HepG2 (cell line): ENCODE measurements around the gene SUCLG2. TPM values are rescaled to one million over a fixed set of nuclear protein-coding genes. Genes with fewer than 3 reads are reported as not detected.

ENCODE experiments used
- ATAC-seq: fragments of 200-7000 bp; cut with Tn5 transposase; 3 replicates; pipeline ENCODE4 v1.9.1; 2020; ENCODE audit warnings: mild to moderate bottlenecking, moderate library complexity
- BruUV-seq: library from RNA; stranded (reverse); fragments of 400-500 nt; replicated peaks from 2 replicates; lab custom pipeline; 2021; lab: Mats Ljungman, UMichigan
- CTCF ChIA-PET: fragments of 300-600 bp; formaldehyde crosslinking; extraction: SDS; loops from one replicate; lab custom pipeline; 2021; ENCODE audit warnings: low total read pairs, inconsistent platforms, low intra/inter-chr PET ratio; lab: Yijun Ruan, JAX
- POLR2A ChIA-PET: fragments of 350-600 bp; sonication (Branson Sonifier 250); formaldehyde crosslinking; loops from one replicate; lab custom pipeline; 2020; ENCODE audit warnings: antibody characterized with exemption, inconsistent platforms; lab: Yijun Ruan, JAX
- DNase-seq: peaks from one replicate; pipeline ENCODE4 v3.0.0-alpha.2; 2015; ENCODE audit warnings: low spot score
- FAIRE-seq: peaks from 3 replicates; lab custom pipeline; 2011; peaks lifted over from hg19 to GRCh38; lab: Jason Lieb, UNC
- H2AFZ ChIP-seq: one replicate; pipeline ENCODE4 v1.6.1; 2011; ENCODE audit warnings: low read length, inconsistent platforms
- H3K27ac ChIP-seq: fragments of 300-600 bp; 3 replicates; pipeline ENCODE4 v1.8.0; 2011; ENCODE audit warnings: mixed run types, mild to moderate bottlenecking, mixed read lengths, low read length, inconsistent platforms; ENCODE audit not compliant: insufficient read depth; ENCODE audit errors: extremely low read length
- H3K27me3 ChIP-seq, 2 experiments: fragments of 200-600 bp in 1 of 2; 2 replicates in 1 of 2; 3 replicates in 1 of 2; pipeline versions ENCODE4 v1.6.0 to v1.8.0; 2011; ENCODE audit warnings: low read length in 2 of 2, mild to moderate bottlenecking in 2 of 2, moderate library complexity in 2 of 2, inconsistent platforms in 1 of 2; ENCODE audit not compliant: insufficient read depth in 2 of 2, control insufficient read depth in 1 of 2
- H3K36me3 ChIP-seq, 2 experiments: fragments of 200-600 bp in 1 of 2; replicated peaks in 1 of 2; 2 replicates in 1 of 2; 3 replicates in 1 of 2; pipeline versions ENCODE4 v1.5.1 to v1.8.0; 2011; ENCODE audit warnings: low read length in 2 of 2, inconsistent platforms in 1 of 2; ENCODE audit not compliant: insufficient read depth in 2 of 2, control insufficient read depth in 1 of 2
- H3K4me1 ChIP-seq: 2 replicates; pipeline ENCODE4 v1.5.1; 2012; ENCODE audit warnings: low read length, inconsistent platforms; ENCODE audit not compliant: insufficient read depth
- H3K4me2 ChIP-seq: 2 replicates; pipeline ENCODE4 v1.6.0; 2011; ENCODE audit warnings: low read depth, low read length, inconsistent platforms
- H3K4me3 ChIP-seq, 3 experiments: fragments of 200-600 bp in 1 of 3; sonication (generic), shearing (Covaris generic) in 1 of 3; replicated peaks in 1 of 3; 2 replicates each; pipeline ENCODE4 v1.5.1; 2011 to 2016; ENCODE audit warnings: low read length in 3 of 3, inconsistent platforms in 2 of 3, low read depth in 2 of 3, mild to moderate bottlenecking in 2 of 3, control low read depth in 1 of 3, mixed read lengths in 1 of 3; ENCODE audit not compliant: insufficient read depth in 1 of 3
- H3K79me2 ChIP-seq: one replicate; pipeline ENCODE4 v1.6.1; 2011; ENCODE audit warnings: low read length, inconsistent platforms; ENCODE audit not compliant: insufficient read depth
- H3K9ac ChIP-seq: 2 replicates; pipeline ENCODE4 v1.6.0; 2011; ENCODE audit warnings: mild to moderate bottlenecking, low read depth, low read length, inconsistent platforms; ENCODE audit not compliant: insufficient read depth
- H3K9me3 ChIP-seq: 2 replicates; pipeline ENCODE4 v1.5.1; 2012; ENCODE audit warnings: mild to moderate bottlenecking, low read length
- H4K20me1 ChIP-seq: 2 replicates; pipeline ENCODE4 v1.6.0; 2011; ENCODE audit warnings: inconsistent platforms, mild to moderate bottlenecking, low read length, moderate library complexity; ENCODE audit not compliant: insufficient read depth
- ATM ChIP-seq: fragments of 450-650 bp; IDR thresholded peaks from 2 replicates; pipeline ENCODE4 v1.7.1; 2017; ENCODE audit warnings: mild to moderate bottlenecking, borderline replicate concordance
- BCL6 ChIP-seq: IDR thresholded peaks from 2 replicates; pipeline ENCODE4 v1.6.1; 2016; ENCODE audit warnings: missing genetic modification reagents, missing compliant biosample characterization
- CAMTA2 ChIP-seq: sonication (generic); formaldehyde crosslinking; IDR thresholded peaks from 2 replicates; pipeline ENCODE4 v1.4.0; 2020; ENCODE audit warnings: mild to moderate bottlenecking, missing genetic modification reagents, borderline replicate concordance
- GATAD2A ChIP-seq: IDR thresholded peaks from 2 replicates; pipeline ENCODE4 v1.6.1; 2016
- KLF16 ChIP-seq, 2 experiments: sonication (generic) in 1 of 2; formaldehyde crosslinking in 1 of 2; IDR thresholded peaks; 2 replicates each; pipeline versions ENCODE4 v1.6.1 to v1.8.0; 2016 to 2023; ENCODE audit warnings: missing genetic modification reagents in 2 of 2, missing compliant biosample characterization in 1 of 2
- KMT2A ChIP-seq: sonication (generic); formaldehyde crosslinking; IDR thresholded peaks from 2 replicates; pipeline ENCODE4 v1.4.0; 2020; ENCODE audit warnings: missing genetic modification reagents
- MED1 ChIP-seq: sonication (generic); formaldehyde crosslinking; IDR thresholded peaks from 2 replicates; pipeline ENCODE4 v1.4.0; 2020; ENCODE audit warnings: missing genetic modification reagents
- NCOA1 ChIP-seq: sonication (generic); formaldehyde crosslinking; IDR thresholded peaks from 2 replicates; pipeline ENCODE4 v1.9.0; 2021; ENCODE audit warnings: missing genetic modification reagents
- NFKBIZ ChIP-seq: IDR thresholded peaks from 2 replicates; pipeline ENCODE4 v1.6.1; 2018; ENCODE audit warnings: missing genetic modification reagents, missing compliant biosample characterization
- PAF1 ChIP-seq: IDR thresholded peaks from 2 replicates; pipeline ENCODE4 v1.6.1; 2016; ENCODE audit warnings: missing genetic modification reagents, missing compliant biosample characterization
- RCOR2 ChIP-seq: IDR thresholded peaks from 2 replicates; pipeline ENCODE4 v1.6.1; 2016; ENCODE audit warnings: missing biosample characterization, missing genetic modification reagents
- RXRA ChIP-seq: sonication (generic); formaldehyde crosslinking; IDR thresholded peaks from 2 replicates; pipeline ENCODE4 v1.5.1; 2020; ENCODE audit warnings: missing genetic modification reagents
- SALL2 ChIP-seq: sonication (generic); formaldehyde crosslinking; IDR thresholded peaks from 2 replicates; pipeline ENCODE4 v1.8.1; 2023; ENCODE audit warnings: mild to moderate bottlenecking, missing genetic modification reagents, inconsistent platforms
- TAF1 ChIP-seq: sonication (generic); formaldehyde crosslinking; IDR thresholded peaks from 2 replicates; pipeline ENCODE4 v1.4.0; 2020; ENCODE audit warnings: missing genetic modification reagents
- ZMYM2 ChIP-seq: sonication (generic); formaldehyde crosslinking; IDR thresholded peaks from 2 replicates; pipeline ENCODE4 v1.8.0; 2022; ENCODE audit warnings: mild to moderate bottlenecking, missing genetic modification reagents
- ZNF232 ChIP-seq: sonication (generic); formaldehyde crosslinking; IDR thresholded peaks from 2 replicates; pipeline ENCODE4 v1.4.0; 2020; ENCODE audit warnings: missing genetic modification reagents, borderline replicate concordance
- ZNF572 ChIP-seq: sonication (generic); formaldehyde crosslinking; IDR thresholded peaks from 2 replicates; pipeline ENCODE4 v1.5.1; 2020; ENCODE audit warnings: mild to moderate bottlenecking, missing genetic modification reagents
- ZNF644 ChIP-seq: IDR thresholded peaks from 2 replicates; pipeline ENCODE4 v1.6.1; 2016; ENCODE audit warnings: low read depth
- ZZZ3 ChIP-seq: sonication (generic); formaldehyde crosslinking; IDR thresholded peaks from 2 replicates; pipeline ENCODE4 v1.4.0; 2020; ENCODE audit warnings: missing genetic modification reagents, mild to moderate bottlenecking, borderline replicate concordance
- WGBS: methylation state at CpG from one replicate; pipeline ENCODE4 v1.1.6; 2017; ENCODE audit warnings: low lambda C conversion rate; 5-methylcytosine and 5-hydroxymethylcytosine counted together
- in situ Hi-C: cut with HindIII; loops from 2 replicates; pipeline ENCODE4 v1.10.0; 2017; ENCODE audit warnings: low pct_unique_long_range_greater_than_20kb; ENCODE audit not compliant: extremely low pct_ligation_motif_present
- intact Hi-C: fragments of 100-400 bp; cut with micrococcal nuclease; formaldehyde crosslinking; loops from one replicate; pipeline ENCODE4 v1.10.0; 2022; ENCODE audit not compliant: unreplicated experiment
- polyA plus RNA-seq, 8 experiments: library from polyadenylated mRNA; depleted of rRNA in 3 of 8; stranded (reverse) in 7 of 8; unstranded in 1 of 8; fragments of >200 nt; fragmentation: Illumina TruSeq in 4 of 8; extraction: Trizol in 4 of 8; gene quantifications; 2 replicates each; pipeline versions ENCODE4 v1.2.1 to v1.2.3, GENCODE V29; 2011 to 2016; ENCODE audit warnings: low read depth in 4 of 8, missing spikeins in 1 of 8, mixed read lengths in 1 of 8; ENCODE audit not compliant: insufficient read depth in 1 of 8
- total RNA-seq, 5 experiments: library from RNA; depleted of rRNA; stranded (reverse); fragments of >200 nt; fragmentation: Illumina TruSeq; extraction: Trizol; gene quantifications; 2 replicates each; pipeline ENCODE4 v1.2.3, GENCODE V29; 2016; ENCODE audit warnings: low read depth in 1 of 5

The SUCLG2 gene
- total and polyA plus RNA-seq, 2 of the 13 experiments (the other 11 are each of a cell fraction or from before 2014, with no cell fraction given) = 21.4 to 64.9 TPM

DNA sequence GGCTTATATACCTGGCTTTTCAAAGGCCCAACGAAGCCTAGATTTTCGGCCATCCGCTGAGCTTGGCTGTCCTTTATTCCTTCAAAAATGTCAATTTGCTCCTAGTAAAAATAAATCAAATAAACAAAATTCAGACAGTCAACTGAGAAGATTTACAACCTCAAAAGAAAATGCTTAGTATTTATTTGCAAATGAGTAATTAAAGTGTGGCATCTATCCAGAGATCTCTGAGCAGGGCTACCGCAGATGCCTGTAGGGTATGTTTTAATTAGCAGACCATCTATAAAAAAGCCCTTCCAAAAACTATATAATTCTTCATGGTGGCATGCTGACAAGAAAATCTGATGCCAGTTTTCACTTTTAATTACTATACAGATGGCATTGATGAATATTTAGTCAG lies 136.2 kb downstream of the SUCLG2 start:
- Histone ChIP-seq H3K27me3 (no peaks in the 10 kb centered on the region), H3K4me3 (no peak overlapping the region), H3K79me2 (no peaks in the 10 kb centered on the region), H3K4me2 (no peak overlapping the region), H3K27ac (no peak overlapping the region), H3K4me1 (no peaks in the 10 kb centered on the region), H4K20me1 (no peaks in the 10 kb centered on the region), H3K36me3 (peaks cover 0 to 24% of the 10 kb centered on the region in 2 experiments; a peak in 3 of 5 replicates), H2AFZ (no peak overlapping the region), H3K9ac (no peak overlapping the region), H3K9me3 (no peaks in the 10 kb centered on the region)
- FAIRE-seq = no peak
- DNase-seq = no peak
- in situ Hi-C loops = no loop called here
- ChIA-PET CTCF (no interaction called here), POLR2A (no interaction called here)
- 100% methylated on average over 4 of the region's 4 CpGs for WGBS
- intact Hi-C loops = no loop called here
- no peak for ATAC-seq
- no peak for TF ChIP-seq RCOR2 (CRISPR knock-in tag)
- TF ChIP-seq NCOA1 (CRISPR knock-in tag) = no peak
- no peak for TF ChIP-seq BCL6 (CRISPR knock-in tag)
- TF ChIP-seq KMT2A (CRISPR knock-in tag) = no peak
- TF ChIP-seq PAF1 = no peak
- TF ChIP-seq MED1 (CRISPR knock-in tag) = no peak
- TF ChIP-seq ZNF232 (CRISPR knock-in tag) = no peak
- no peak for TF ChIP-seq RXRA
- TF ChIP-seq ATM = no peak
- no peak for TF ChIP-seq ZNF572
- no peak for TF ChIP-seq GATAD2A (CRISPR knock-in tag)
- TF ChIP-seq SALL2 (CRISPR knock-in tag) = no peak
- TF ChIP-seq TAF1 = no peak
- TF ChIP-seq ZNF644 = no peak
- TF ChIP-seq ZMYM2 (CRISPR knock-in tag) = no peak
- no peak for TF ChIP-seq KLF16 (CRISPR knock-in tag; IDR thresholded peaks at IDR 0.05)
- TF ChIP-seq ZZZ3 (CRISPR knock-in tag) = no peak
- TF ChIP-seq CAMTA2 = no peak
- TF ChIP-seq NFKBIZ (CRISPR knock-in tag) = no peak
- no TSS peak for BruUV-seq
